ENCODE measurements around the gene CTPS1. TPM values are rescaled to one million over a fixed set of nuclear protein-coding genes. Genes with fewer than 3 reads are reported as not detected.

The CTPS1 gene
- total and polyA plus RNA-seq, 2 donors (not counting 1 experiment from before 2014, with no cell fraction given) = 12.1 to 26.5 TPM

DNA sequence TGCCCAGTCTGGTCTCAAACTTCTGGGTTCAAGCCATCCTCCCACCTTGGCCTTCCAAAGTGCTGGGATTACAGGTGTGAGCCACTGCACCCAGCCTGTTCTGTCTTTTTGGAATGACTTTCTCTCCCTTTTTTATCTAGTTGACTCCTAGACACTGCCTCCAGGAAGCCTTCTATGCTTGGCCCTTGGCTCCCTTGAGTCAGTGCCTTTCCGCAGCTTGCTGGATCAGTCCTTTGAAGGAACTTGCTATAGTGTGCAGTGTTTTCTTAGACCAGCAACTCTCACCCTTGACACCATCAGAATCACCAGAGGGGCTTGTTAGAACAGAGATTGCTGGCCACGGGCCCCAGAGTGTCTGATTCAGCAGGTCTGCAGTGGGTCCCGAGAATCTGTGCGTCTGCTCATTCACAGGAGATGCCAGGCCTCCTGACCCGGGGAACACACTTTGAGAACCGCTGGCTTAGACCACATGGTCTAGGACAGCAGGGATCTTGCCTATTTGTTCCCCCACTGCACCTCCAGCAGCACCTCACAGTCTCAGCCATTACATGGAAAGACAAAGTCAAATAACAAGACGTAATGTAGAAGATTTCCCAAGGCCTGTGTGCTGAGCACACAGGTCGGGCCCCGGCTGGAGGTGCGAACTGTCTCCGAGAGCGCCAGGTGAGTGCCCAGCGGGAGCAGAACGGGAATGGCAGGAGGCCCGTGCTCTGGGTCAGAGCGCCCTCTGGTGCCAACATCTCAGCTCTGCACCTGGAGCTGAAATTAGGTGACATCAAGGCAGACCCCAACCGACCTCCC, 27.4 kb upstream of the CTPS1 start:
- Histone ChIP-seq H3K27ac (ENCODE audit: insufficient read depth, low read length) (no peak overlapping the region), H3K79me2 (ENCODE audit: control insufficient read depth, insufficient read depth, low read length) (no peaks in the 10 kb centered on the region), H3K4me2 (ENCODE audit: extremely low read depth, insufficient read depth, low read length) (peak overlapping the region; percentile 32), H3K27me3 (ENCODE audit: control insufficient read depth, insufficient read depth, low read length) (no peaks in the 10 kb centered on the region), H3K4me1 (ENCODE audit: control insufficient read depth, extremely low read depth, insufficient read depth, low read length) (no peaks in the 10 kb centered on the region), H3K9me3 (ENCODE audit: control insufficient read depth, insufficient read depth, low read depth, low read length) (no peaks in the 10 kb centered on the region), H4K20me1 (ENCODE audit: control insufficient read depth, extremely low read depth, insufficient read depth, low read length) (no peaks in the 10 kb centered on the region), H3K9ac (ENCODE audit: insufficient read depth, low read length) (no peak overlapping the region), H3K36me3 (ENCODE audit: control insufficient read depth, insufficient read depth, low read length) (no peaks in the 10 kb centered on the region), H2AFZ (ENCODE audit: low read length) (no peak overlapping the region), H3K4me3 (replicated peaks in 1 of 4; ENCODE audit: control extremely low read depth in 1 of 4, insufficient read depth in 1 of 4, low read depth in 3 of 4, low read length in 4 of 4) (no peak overlapping the region)
- DNase-seq (ENCODE audit: low read depth in 2 of 2) = peak in 1 of 2 donors; percentile 46
- TF ChIP-seq EZH2 (IDR thresholded peaks at IDR 0.05; ENCODE audit: low read length, missing control alignments) = no peak
- peak; percentile 88 to 89 for TF ChIP-seq CTCF (conservative IDR thresholded peaks at IDR 0.05 in 1 of 2, IDR thresholded peaks at IDR 0.05 in 1 of 2; ENCODE audit: low read depth in 1 of 2, low read length in 2 of 2)

DNA sequence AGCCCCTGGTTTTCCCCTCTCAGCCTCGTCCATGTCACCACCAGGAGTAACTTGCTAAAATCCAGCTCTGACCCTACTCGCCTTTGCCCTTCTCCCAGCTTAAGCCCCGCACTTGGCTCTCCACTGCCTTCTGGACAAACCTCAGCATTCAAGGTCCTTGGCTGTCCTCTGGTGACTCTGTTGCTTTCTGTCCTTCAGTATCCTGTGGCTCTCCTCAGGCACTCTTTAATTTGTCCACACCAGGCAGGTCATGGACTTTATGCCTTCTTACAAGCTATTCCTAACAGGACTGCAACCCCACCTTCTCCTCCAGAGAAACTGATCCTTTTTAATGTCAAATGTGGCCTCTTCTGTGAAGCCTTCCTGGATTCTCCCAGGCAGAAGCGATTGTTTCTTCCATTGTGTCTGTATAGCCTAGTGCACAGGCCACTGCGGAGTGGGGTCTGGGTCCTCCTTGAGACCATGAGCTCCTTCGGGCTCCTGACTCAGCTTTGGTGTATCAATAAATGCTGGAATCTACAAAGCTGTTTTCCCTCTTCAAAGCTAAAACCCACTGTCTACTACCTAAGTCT, 26.7 kb upstream of the CTPS1 start:
- Histone ChIP-seq H3K27me3 (ENCODE audit: control insufficient read depth, insufficient read depth, low read length) (no peaks in the 10 kb centered on the region), H3K9me3 (ENCODE audit: control insufficient read depth, insufficient read depth, low read depth, low read length) (no peaks in the 10 kb centered on the region), H3K36me3 (ENCODE audit: control insufficient read depth, insufficient read depth, low read length) (no peaks in the 10 kb centered on the region), H3K79me2 (ENCODE audit: control insufficient read depth, insufficient read depth, low read length) (no peaks in the 10 kb centered on the region), H3K27ac (ENCODE audit: insufficient read depth, low read length) (no peak overlapping the region), H4K20me1 (ENCODE audit: control insufficient read depth, extremely low read depth, insufficient read depth, low read length) (no peaks in the 10 kb centered on the region), H3K4me1 (ENCODE audit: control insufficient read depth, extremely low read depth, insufficient read depth, low read length) (no peaks in the 10 kb centered on the region), H2AFZ (ENCODE audit: low read length) (no peak overlapping the region), H3K4me2 (ENCODE audit: extremely low read depth, insufficient read depth, low read length) (no peak overlapping the region), H3K9ac (ENCODE audit: insufficient read depth, low read length) (no peak overlapping the region), H3K4me3 (replicated peaks in 1 of 4; ENCODE audit: control extremely low read depth in 1 of 4, insufficient read depth in 1 of 4, low read depth in 3 of 4, low read length in 4 of 4) (no peak overlapping the region)
- no peak for DNase-seq (ENCODE audit: low read depth in 2 of 2)
- TF ChIP-seq CTCF (conservative IDR thresholded peaks at IDR 0.05 in 1 of 2, IDR thresholded peaks at IDR 0.05 in 1 of 2; ENCODE audit: low read depth in 1 of 2, low read length in 2 of 2) (no peak), EZH2 (IDR thresholded peaks at IDR 0.05; ENCODE audit: low read length, missing control alignments) (no peak)

DNA sequence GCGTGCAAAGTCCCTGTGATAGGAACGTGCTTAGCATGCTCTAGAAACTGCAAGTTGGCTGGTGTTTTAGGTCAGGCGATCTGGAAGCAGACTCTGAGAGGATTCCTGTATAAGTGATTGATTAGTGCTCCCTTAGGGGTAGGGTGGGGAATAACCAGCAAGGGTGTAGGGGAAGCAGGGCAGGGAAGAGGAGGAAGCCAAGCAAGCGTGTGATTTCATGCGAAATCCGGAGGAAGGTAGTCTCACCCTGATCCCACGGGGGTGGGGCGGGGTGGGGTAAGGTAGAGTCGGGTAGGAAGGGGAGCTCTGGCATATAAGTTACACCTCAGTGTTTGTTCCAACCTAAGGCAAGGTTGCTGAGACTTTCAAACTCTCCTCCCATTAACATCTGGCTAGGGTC, 24.9 kb upstream of the CTPS1 start:
- Histone ChIP-seq H3K9ac (ENCODE audit: insufficient read depth, low read length) (no peak overlapping the region), H3K4me1 (ENCODE audit: control insufficient read depth, extremely low read depth, insufficient read depth, low read length) (no peaks in the 10 kb centered on the region), H3K9me3 (ENCODE audit: control insufficient read depth, insufficient read depth, low read depth, low read length) (no peaks in the 10 kb centered on the region), H3K27me3 (ENCODE audit: control insufficient read depth, insufficient read depth, low read length) (no peaks in the 10 kb centered on the region), H4K20me1 (ENCODE audit: control insufficient read depth, extremely low read depth, insufficient read depth, low read length) (no peaks in the 10 kb centered on the region), H2AFZ (ENCODE audit: low read length) (no peak overlapping the region), H3K4me3 (replicated peaks in 1 of 4; ENCODE audit: control extremely low read depth in 1 of 4, insufficient read depth in 1 of 4, low read depth in 3 of 4, low read length in 4 of 4) (no peak overlapping the region), H3K36me3 (ENCODE audit: control insufficient read depth, insufficient read depth, low read length) (no peaks in the 10 kb centered on the region), H3K27ac (ENCODE audit: insufficient read depth, low read length) (no peak overlapping the region), H3K4me2 (ENCODE audit: extremely low read depth, insufficient read depth, low read length) (no peak overlapping the region), H3K79me2 (ENCODE audit: control insufficient read depth, insufficient read depth, low read length) (no peaks in the 10 kb centered on the region)
- TF ChIP-seq EZH2 (IDR thresholded peaks at IDR 0.05; ENCODE audit: low read length, missing control alignments) (no peak), CTCF (conservative IDR thresholded peaks at IDR 0.05 in 1 of 2, IDR thresholded peaks at IDR 0.05 in 1 of 2; ENCODE audit: low read depth in 1 of 2, low read length in 2 of 2) (no peak)
- DNase-seq (ENCODE audit: low read depth in 2 of 2) = no peak

Measured in fibroblast of lung (primary cell).